ENCODE measurements around the gene ERC1. TPM values are rescaled to one million over a fixed set of nuclear protein-coding genes. Genes with fewer than 3 reads are reported as not detected.

Gene ERC1
- total and polyA plus RNA-seq, 2 donors (not counting 1 experiment from before 2014, with no cell fraction given): 19.7 to 34.5 TPM

DNA sequence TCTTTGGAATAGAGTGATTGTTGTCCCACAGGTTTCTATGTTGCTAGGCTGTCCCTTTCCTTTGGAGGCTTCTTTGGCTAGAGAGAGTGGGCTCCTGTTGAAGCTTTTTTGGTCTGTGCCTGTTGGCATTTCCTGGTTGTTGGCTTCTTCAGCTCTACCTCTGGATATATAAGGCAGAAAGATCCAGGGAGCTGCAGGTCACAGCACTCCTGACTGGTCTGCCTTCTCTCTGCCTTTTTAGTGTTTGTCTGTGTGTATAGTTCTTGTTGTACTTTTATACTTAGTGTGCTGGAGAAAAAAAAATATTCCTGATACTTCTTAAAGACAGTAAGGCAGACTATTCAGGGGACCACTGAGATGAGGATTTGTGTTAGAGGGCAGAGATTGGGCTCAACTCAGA lies 400.7 kb downstream of the ERC1 start:
- no peaks in the 10 kb centered on the region for H3K79me2 ChIP-seq (ENCODE audit: control insufficient read depth, insufficient read depth, low read length)

DNA sequence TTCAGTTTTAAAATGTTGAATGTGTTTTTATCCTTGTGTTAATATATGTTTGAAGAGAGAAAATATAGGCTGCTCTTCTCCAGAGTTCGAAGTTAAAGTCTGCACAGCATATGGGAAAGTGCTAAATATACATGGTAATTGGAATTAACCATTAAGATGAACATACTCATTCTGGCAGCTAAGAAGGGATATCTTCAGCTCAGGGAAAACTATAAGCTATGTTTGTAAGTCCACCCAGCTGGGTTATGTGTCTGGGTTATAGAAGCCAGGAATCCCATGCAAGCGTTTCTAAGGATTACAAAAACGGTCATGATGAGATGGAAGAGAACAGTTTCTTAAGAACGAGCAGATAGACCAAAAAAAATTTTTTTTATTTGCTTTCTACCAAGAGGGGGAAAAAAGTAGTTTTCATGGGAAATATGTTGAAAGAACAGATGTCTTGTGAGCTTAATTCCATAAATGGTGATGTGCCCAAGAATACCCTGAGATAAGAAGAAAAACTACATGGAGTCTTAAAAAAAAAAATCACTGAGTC lies 404.5 kb downstream of the ERC1 start:
- H3K27ac ChIP-seq (ENCODE audit: insufficient read depth, low read length): no peak overlapping the region
- H2AFZ ChIP-seq (ENCODE audit: low read length): no peak overlapping the region
- H3K4me2 ChIP-seq (ENCODE audit: extremely low read depth, insufficient read depth, low read length): no peak overlapping the region
- no peaks in the 10 kb centered on the region for H3K27me3 ChIP-seq (ENCODE audit: control insufficient read depth, insufficient read depth, low read length)
- peak in 1 of 2 donors; percentile 6 for DNase-seq (ENCODE audit: low read depth in 2 of 2)
- no peaks in the 10 kb centered on the region for H3K4me1 ChIP-seq (ENCODE audit: control insufficient read depth, extremely low read depth, insufficient read depth, low read length)
- no peaks in the 10 kb centered on the region for H4K20me1 ChIP-seq (ENCODE audit: control insufficient read depth, extremely low read depth, insufficient read depth, low read length)
- no peaks in the 10 kb centered on the region for H3K79me2 ChIP-seq (ENCODE audit: control insufficient read depth, insufficient read depth, low read length)
- no peaks in the 10 kb centered on the region for H3K36me3 ChIP-seq (ENCODE audit: control insufficient read depth, insufficient read depth, low read length)
- H3K9me3 ChIP-seq (ENCODE audit: control insufficient read depth, insufficient read depth, low read depth, low read length): no peaks in the 10 kb centered on the region
- no peak overlapping the region for H3K9ac ChIP-seq (ENCODE audit: insufficient read depth, low read length)
- TF ChIP-seq, protein P1, sequence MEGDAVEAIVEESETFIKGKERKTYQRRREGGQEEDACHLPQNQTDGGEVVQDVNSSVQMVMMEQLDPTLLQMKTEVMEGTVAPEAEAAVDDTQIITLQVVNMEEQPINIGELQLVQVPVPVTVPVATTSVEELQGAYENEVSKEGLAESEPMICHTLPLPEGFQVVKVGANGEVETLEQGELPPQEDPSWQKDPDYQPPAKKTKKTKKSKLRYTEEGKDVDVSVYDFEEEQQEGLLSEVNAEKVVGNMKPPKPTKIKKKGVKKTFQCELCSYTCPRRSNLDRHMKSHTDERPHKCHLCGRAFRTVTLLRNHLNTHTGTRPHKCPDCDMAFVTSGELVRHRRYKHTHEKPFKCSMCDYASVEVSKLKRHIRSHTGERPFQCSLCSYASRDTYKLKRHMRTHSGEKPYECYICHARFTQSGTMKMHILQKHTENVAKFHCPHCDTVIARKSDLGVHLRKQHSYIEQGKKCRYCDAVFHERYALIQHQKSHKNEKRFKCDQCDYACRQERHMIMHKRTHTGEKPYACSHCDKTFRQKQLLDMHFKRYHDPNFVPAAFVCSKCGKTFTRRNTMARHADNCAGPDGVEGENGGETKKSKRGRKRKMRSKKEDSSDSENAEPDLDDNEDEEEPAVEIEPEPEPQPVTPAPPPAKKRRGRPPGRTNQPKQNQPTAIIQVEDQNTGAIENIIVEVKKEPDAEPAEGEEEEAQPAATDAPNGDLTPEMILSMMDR (conservative IDR thresholded peaks at IDR 0.05 in 1 of 2, IDR thresholded peaks at IDR 0.05 in 1 of 2; ENCODE audit: low read depth in 1 of 2, low read length in 2 of 2): no peak
- TF ChIP-seq EZH2 (IDR thresholded peaks at IDR 0.05; ENCODE audit: low read length, missing control alignments): no peak
- no peak overlapping the region for H3K4me3 ChIP-seq (replicated peaks in 1 of 4; ENCODE audit: control extremely low read depth in 1 of 4, insufficient read depth in 1 of 4, low read depth in 3 of 4, low read length in 4 of 4)

More for the DNA sequence above, 400.7 kb downstream of the ERC1 start:
- TF ChIP-seq, protein P1 (conservative IDR thresholded peaks at IDR 0.05 in 1 of 2, IDR thresholded peaks at IDR 0.05 in 1 of 2; ENCODE audit: low read depth in 1 of 2, low read length in 2 of 2): no peak
- no peak for TF ChIP-seq EZH2 (IDR thresholded peaks at IDR 0.05; ENCODE audit: low read length, missing control alignments)
- H4K20me1 ChIP-seq (ENCODE audit: control insufficient read depth, extremely low read depth, insufficient read depth, low read length): no peaks in the 10 kb centered on the region
- no peak overlapping the region for H3K4me3 ChIP-seq (replicated peaks in 1 of 4; ENCODE audit: control extremely low read depth in 1 of 4, insufficient read depth in 1 of 4, low read depth in 3 of 4, low read length in 4 of 4)
- H3K9me3 ChIP-seq (ENCODE audit: control insufficient read depth, insufficient read depth, low read depth, low read length): no peaks in the 10 kb centered on the region
- H3K36me3 ChIP-seq (ENCODE audit: control insufficient read depth, insufficient read depth, low read length): no peaks in the 10 kb centered on the region
- no peaks in the 10 kb centered on the region for H3K27me3 ChIP-seq (ENCODE audit: control insufficient read depth, insufficient read depth, low read length)
- H3K4me1 ChIP-seq (ENCODE audit: control insufficient read depth, extremely low read depth, insufficient read depth, low read length): no peaks in the 10 kb centered on the region
- no peak overlapping the region for H3K9ac ChIP-seq (ENCODE audit: insufficient read depth, low read length)
- H2AFZ ChIP-seq (ENCODE audit: low read length): no peak overlapping the region
- no peak for DNase-seq (ENCODE audit: low read depth in 2 of 2)
- no peak overlapping the region for H3K4me2 ChIP-seq (ENCODE audit: extremely low read depth, insufficient read depth, low read length)
- H3K27ac ChIP-seq (ENCODE audit: insufficient read depth, low read length): no peak overlapping the region

DNA sequence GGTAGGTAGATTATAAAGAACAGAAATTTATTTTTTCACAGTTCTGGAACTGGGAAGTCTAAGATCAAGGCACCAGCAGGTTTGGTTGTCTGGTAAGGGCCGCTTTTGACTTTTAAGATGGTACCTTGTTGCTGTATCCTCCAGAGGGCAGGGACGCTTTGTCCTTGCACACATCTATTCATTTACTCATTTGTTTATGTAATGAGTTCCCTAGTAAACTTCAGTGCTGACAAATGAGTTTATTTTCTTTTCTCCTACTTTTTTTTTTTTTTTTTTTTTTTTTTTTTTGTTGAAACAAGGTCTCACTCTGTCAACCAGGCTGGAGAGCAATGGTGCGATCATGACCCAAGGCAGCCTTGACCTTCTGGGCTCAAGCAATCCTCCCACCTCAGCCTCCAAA lies 407.6 kb downstream of the ERC1 start:
- no peaks in the 10 kb centered on the region for H3K79me2 ChIP-seq (ENCODE audit: control insufficient read depth, insufficient read depth, low read length)
- no peaks in the 10 kb centered on the region for H3K4me1 ChIP-seq (ENCODE audit: control insufficient read depth, extremely low read depth, insufficient read depth, low read length)
- H2AFZ ChIP-seq (ENCODE audit: low read length): no peak overlapping the region
- TF ChIP-seq EZH2 (IDR thresholded peaks at IDR 0.05; ENCODE audit: low read length, missing control alignments): no peak
- TF ChIP-seq, protein P1 (conservative IDR thresholded peaks at IDR 0.05 in 1 of 2, IDR thresholded peaks at IDR 0.05 in 1 of 2; ENCODE audit: low read depth in 1 of 2, low read length in 2 of 2): no peak
- H3K27me3 ChIP-seq (ENCODE audit: control insufficient read depth, insufficient read depth, low read length): no peaks in the 10 kb centered on the region
- H3K36me3 ChIP-seq (ENCODE audit: control insufficient read depth, insufficient read depth, low read length): no peaks in the 10 kb centered on the region
- no peaks in the 10 kb centered on the region for H4K20me1 ChIP-seq (ENCODE audit: control insufficient read depth, extremely low read depth, insufficient read depth, low read length)
- no peak overlapping the region for H3K4me3 ChIP-seq (replicated peaks in 1 of 4; ENCODE audit: control extremely low read depth in 1 of 4, insufficient read depth in 1 of 4, low read depth in 3 of 4, low read length in 4 of 4)
- H3K27ac ChIP-seq (ENCODE audit: insufficient read depth, low read length): no peak overlapping the region
- peak in 1 of 2 donors; percentile 55 for DNase-seq (ENCODE audit: low read depth in 2 of 2)
- no peak overlapping the region for H3K9ac ChIP-seq (ENCODE audit: insufficient read depth, low read length)
- H3K9me3 ChIP-seq (ENCODE audit: control insufficient read depth, insufficient read depth, low read depth, low read length): no peaks in the 10 kb centered on the region
- H3K4me2 ChIP-seq (ENCODE audit: extremely low read depth, insufficient read depth, low read length): no peak overlapping the region
